ENCODE results near the gene RAB1B.
A peak's percentile ranks its signal among the peaks of the same experiment; 100 is the strongest.

Gene RAB1B

DNA sequence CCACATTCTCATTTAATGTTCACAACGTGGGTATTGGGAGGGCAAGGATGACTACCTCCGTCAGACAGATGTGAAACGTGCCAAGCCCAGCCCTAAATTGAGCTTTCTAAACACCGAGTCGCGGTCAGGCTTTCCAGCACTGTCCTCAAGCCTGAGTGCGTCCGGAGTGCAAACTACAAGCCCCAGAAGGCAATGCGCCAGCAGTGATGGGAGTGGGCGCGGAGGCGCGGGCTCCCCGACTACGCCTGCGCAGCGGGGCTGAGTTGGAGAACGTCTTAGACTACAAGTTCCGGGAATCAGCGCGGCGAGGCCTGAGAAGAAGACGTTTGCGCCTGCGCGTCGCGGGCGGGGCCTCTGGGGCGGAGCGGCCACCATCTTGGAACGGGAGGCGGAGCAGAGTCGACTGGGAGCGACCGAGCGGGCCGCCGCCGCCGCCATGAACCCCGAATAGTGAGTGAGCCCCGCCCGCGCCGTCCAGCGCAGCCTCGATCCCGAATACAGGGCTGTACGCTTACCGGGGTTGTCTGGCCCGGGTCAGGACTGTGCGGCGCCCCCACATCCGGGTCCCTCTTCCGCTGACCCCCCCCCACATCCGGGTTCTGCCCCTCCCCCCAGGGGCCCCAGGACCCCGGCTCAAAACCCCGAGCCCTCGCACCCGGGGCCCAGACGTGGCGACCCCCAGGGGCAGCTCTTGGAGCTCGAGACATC is at the start of gene RAB1B:
RAB1B (plus strand) TSS at position 396 of the 708 bp plus-strand sequence; CDS start at position 437, 41 bp downstream.
- peak; percentile 100 for DNase-seq

- DNase-seq: no peak
Observed at GRCh38 chr11:66218846-66219620, 49.4 kb upstream of the RAB1B start.

DNA sequence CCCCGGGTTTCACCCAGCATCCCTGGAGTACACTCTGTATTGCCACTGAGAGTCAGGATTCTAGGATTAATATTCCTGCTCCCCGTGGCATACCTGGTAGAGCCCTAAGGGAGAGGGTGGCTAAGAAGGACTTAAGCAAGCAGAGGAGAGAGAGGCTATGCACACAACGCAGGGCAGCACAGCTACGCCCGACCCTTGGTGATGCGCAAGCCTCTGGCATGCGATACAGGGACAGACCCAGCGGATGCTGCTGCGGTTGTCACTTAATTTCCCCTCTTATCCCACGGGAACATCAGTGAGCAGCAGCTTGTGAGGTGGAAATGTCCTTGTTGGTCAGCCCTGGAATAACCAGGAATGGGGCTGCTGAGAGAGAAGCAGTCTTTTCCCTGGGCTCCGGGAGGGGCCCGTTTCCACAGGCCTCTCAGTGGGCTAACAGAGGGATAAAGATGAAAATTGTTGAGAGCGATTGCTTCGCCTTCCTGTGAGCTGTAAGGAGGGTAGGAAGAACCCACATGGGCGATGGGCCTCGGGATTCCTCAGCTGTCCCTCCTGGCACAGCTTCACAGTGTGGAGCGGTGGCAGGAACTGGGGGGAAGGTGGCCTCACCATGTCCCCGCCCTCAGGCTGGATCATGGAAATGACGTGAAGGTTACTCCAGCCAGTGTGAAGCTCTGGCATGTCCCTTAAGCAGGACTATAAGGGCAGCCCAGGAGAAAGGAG is 48.4 kb upstream of the RAB1B start:
- DNase-seq: no peak

- no peak for DNase-seq
Observed at GRCh38 chr11:66220566-66220935, 47.9 kb upstream of the RAB1B start.

GRCh38 chr11:66221012-66221411 is 47.4 kb upstream of the RAB1B start:
- no peak for DNase-seq

DNA sequence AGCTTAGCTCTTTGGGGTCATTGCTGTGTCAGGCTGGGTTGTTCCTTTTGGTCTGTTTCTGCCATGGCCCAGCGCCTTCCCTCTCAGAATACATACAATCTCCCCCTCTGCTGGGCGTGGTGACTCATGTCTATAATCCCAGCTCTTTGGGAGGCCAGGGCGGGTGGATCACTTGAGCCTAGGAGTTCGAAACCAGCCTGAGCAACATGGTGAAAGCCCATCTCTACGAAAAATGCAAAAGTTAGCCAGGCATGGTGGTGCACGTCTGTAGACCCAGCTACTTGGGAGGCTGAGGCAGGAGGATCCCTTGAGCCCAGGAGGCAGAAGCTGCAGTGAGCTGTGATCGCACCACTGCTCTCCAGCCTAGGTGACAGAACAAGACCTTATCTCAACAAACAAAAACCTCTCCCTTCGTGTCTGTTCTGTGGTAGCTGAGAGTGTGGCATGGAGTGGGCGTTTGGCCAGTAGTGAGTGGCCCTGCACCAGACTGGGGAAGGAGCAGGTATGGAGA is 46.7 kb upstream of the RAB1B start:
- DNase-seq: peak; percentile 18

- DNase-seq: peak; percentile 97
Observed at GRCh38 chr11:66222358-66223149, 45.9 kb upstream of the RAB1B start.

- no peak for DNase-seq
Observed at GRCh38 chr11:66224226-66224855, 44.1 kb upstream of the RAB1B start.

GRCh38 chr11:66225066-66225465 is 43.4 kb upstream of the RAB1B start:
- no peak for DNase-seq

GRCh38 chr11:66226101-66226500 is 42.3 kb upstream of the RAB1B start:
- DNase-seq: no peak

DNA sequence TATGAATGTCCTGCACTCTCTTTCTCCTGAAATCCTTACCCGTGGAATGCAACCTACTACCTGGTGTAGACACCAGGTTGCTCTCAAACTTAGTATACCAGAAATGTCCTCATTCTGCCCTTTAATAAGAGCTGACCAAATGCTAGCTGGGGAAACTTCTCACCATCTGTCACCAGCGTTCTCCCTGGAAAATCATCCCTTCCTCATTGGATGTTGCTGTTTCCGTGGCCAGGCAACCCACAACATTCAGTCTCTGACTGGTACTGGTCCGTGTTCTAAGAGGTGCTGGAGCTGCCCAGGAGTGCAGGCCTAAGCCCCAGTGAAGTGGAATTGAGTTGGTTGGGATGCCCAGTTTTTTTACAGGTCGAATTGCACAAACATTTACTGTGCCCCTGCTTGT is 40.7 kb upstream of the RAB1B start:
- no peak for DNase-seq

DNA sequence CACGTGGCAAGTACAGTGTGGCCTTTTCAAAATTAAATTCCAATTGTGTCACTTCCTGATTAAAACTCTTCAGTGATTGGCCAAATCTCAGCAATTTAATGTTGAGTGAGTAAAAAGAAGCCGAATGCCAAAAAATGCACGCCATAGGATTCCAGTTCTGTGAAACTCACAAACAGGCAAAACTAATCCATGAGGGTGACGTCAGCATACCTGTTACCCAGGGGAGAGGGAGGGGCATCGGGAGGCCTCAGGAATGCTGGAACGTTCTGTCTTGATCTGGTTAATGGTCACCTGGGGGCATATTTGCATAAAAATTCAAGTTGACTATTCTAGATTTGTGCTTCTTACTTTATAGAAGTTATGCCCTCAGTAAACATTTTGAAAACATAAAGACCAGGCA is 39.9 kb upstream of the RAB1B start:
- no peak for DNase-seq

DNA sequence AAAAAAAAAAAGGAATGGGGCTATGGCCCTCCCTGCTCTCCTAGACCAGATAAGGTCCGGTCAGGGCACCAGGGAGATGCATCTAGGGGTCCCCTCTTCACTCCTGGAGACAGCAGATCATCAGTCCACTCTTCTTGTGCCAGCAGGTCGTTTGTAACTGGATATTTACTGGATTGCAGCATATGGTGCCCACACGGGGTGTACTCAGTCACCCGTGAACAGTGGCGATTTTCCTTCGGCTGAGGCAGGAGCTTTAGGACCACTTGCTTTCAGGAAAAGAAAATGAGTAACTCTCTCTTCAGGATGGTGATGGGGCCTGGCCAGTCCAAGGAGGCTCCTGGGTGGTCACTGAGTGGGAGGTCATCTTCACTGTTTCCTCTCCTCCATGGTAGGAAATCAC is 38.3 kb upstream of the RAB1B start:
- DNase-seq: no peak

DNA sequence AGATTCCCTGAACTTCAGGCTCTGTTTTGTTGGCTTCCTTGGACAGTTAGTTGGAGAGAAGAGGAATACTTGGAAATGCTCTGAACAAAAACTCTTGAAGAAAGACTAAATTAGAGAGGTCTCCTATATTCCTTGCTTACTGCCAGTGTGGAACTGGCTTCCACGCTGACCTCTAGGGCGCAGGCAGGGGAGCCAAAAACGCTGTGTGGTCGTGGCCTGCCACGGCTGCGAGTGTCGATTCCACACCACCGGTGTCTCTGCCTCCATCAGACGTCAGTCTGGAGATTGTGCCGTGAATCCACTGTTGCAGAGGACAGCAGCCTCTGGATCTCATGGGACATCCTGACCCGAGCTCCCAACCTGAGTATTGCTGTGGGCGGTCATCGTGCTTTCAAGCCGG is 37.5 kb upstream of the RAB1B start:
- no peak for DNase-seq

GRCh38 chr11:66231561-66231960 is 36.9 kb upstream of the RAB1B start:
- no peak for DNase-seq

DNA sequence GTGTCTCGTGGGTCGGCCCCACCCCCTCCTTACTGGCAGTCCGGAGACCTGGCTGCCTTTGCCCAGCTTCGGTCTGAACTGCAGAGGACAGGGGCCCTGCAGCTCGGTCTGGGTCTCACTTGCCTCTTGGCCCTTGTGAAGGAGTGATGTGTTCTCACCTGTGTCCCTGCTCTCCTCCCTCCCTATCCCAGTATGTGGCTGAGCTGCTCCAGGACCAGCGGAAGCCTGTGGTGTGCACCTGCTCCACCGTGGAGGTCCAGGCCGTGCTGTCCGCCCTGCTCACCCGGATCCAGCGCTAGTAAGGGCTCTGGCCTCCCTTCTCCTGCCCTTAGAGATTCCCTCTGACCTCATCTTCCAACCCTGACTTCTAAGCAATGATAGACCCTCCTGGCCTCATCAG is 35.7 kb upstream of the RAB1B start:
- DNase-seq: no peak

GRCh38 chr11:66233301-66233700 is 35.1 kb upstream of the RAB1B start:
- no peak for DNase-seq

- DNase-seq: no peak
Observed at GRCh38 chr11:66235141-66235540, 33.3 kb upstream of the RAB1B start.

DNA sequence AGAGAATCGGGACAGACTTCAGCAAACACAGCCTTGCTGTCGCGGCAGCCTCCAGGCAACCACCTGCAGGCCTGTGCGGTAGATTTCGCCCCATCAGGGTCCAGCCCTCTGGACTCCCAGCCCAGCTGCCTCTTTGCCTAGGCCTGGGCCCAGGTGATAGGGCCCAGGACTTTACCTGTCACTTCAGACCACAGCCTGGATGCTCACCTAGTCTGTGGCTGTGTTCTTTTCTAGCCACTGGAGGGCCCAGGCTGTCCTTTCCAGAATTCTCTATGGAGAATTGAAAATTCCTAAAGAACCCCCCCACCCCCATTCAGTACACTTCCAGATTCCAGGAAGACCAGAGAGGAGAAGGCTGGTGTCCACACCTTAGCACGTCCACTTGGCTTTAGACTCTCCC is 30.6 kb upstream of the RAB1B start:
- no peak for DNase-seq

GRCh38 chr11:66238786-66239413 is 29.5 kb upstream of the RAB1B start:
- no peak for DNase-seq

GRCh38 chr11:66239511-66239910 is 28.9 kb upstream of the RAB1B start:
- DNase-seq: no peak
